ENCODE results near the gene PTPRO.

The PTPRO gene

GRCh38 chr12:15474766-15475165 is 152.5 kb downstream of the PTPRO start:
- H3K27ac ChIP-seq = no peak overlapping the region
- POLR2A ChIA-PET (ENCODE audit: low non-redundant PET) = no interaction called here
- CTCF ChIA-PET = no interaction called here
- no peak for TF ChIP-seq CTCF (conservative IDR thresholded peaks at IDR 0.05; ENCODE audit: low read depth)
- DNase-seq (ENCODE audit: low spot score) = no peak

GRCh38 chr12:15477761-15478160 is 155.5 kb downstream of the PTPRO start:
- CTCF ChIA-PET = no interaction called here
- TF ChIP-seq CTCF (conservative IDR thresholded peaks at IDR 0.05; ENCODE audit: low read depth) = no peak
- POLR2A ChIA-PET (ENCODE audit: low non-redundant PET) = no interaction called here
- no peak overlapping the region for H3K27ac ChIP-seq
- DNase-seq (ENCODE audit: low spot score) = no peak

GRCh38 chr12:15481846-15482245 is 159.5 kb downstream of the PTPRO start:
- ChIA-PET CTCF (no interaction called here), POLR2A (ENCODE audit: low non-redundant PET) (no interaction called here)
- no peak for DNase-seq (ENCODE audit: low spot score)
- no peak overlapping the region for H3K27ac ChIP-seq
- no peak for TF ChIP-seq CTCF (conservative IDR thresholded peaks at IDR 0.05; ENCODE audit: low read depth)

GRCh38 chr12:15485466-15485865 is 163.2 kb downstream of the PTPRO start:
- no peak overlapping the region for H3K27ac ChIP-seq
- no peak for DNase-seq (ENCODE audit: low spot score)
- no peak for TF ChIP-seq CTCF (conservative IDR thresholded peaks at IDR 0.05; ENCODE audit: low read depth)
- POLR2A ChIA-PET (ENCODE audit: low non-redundant PET) = no interaction called here
- CTCF ChIA-PET = no interaction called here

GRCh38 chr12:15486859-15487258 is 164.6 kb downstream of the PTPRO start:
- DNase-seq (ENCODE audit: low spot score) = no peak
- TF ChIP-seq CTCF (conservative IDR thresholded peaks at IDR 0.05; ENCODE audit: low read depth) = no peak
- ChIA-PET CTCF (no interaction called here), POLR2A (ENCODE audit: low non-redundant PET) (no interaction called here)
- H3K27ac ChIP-seq = no peak overlapping the region

GRCh38 chr12:15488481-15488880 is 166.2 kb downstream of the PTPRO start:
- TF ChIP-seq CTCF (conservative IDR thresholded peaks at IDR 0.05; ENCODE audit: low read depth) = no peak
- H3K27ac ChIP-seq = no peak overlapping the region
- ChIA-PET CTCF (no interaction called here), POLR2A (ENCODE audit: low non-redundant PET) (no interaction called here)
- DNase-seq (ENCODE audit: low spot score) = no peak
